D721Med (cell line): ENCODE data around the gene CAP2.

Experiments used
- DNase-seq: peaks from one replicate; pipeline ENCODE4 v3.0.0; 2011; ENCODE audit warnings: low spot score; ENCODE audit not compliant: insufficient read length
- FAIRE-seq: peaks from 2 replicates; lab custom pipeline; 2011; peaks lifted over from hg19 to GRCh38; lab: Jason Lieb, UNC
- CTCF ChIP-seq: IDR thresholded peaks from 2 replicates; pipeline ENCODE4 v1.5.1; 2012; ENCODE audit warnings: mild to moderate bottlenecking, control low read depth; ENCODE audit not compliant: insufficient read depth; ENCODE audit errors: missing control alignments

Gene CAP2

GRCh38 chr6:17501442-17501841 lies 108.0 kb downstream of the CAP2 start:
- TF ChIP-seq CTCF: no peak
- FAIRE-seq (no peak), DNase-seq (no peak)

- TF ChIP-seq CTCF: no peak
- DNase-seq (no peak), FAIRE-seq (no peak)
Measured at GRCh38 chr6:17501982-17502704, 108.7 kb downstream of the CAP2 start.

GRCh38 chr6:17503051-17503450 lies 109.7 kb downstream of the CAP2 start:
- no peak for TF ChIP-seq CTCF
- FAIRE-seq (no peak), DNase-seq (no peak)

- no peak for DNase-seq
- no peak for FAIRE-seq
- no peak for TF ChIP-seq CTCF
Measured at GRCh38 chr6:17504005-17504404, 110.6 kb downstream of the CAP2 start.

- DNase-seq: no peak
- no peak for FAIRE-seq
- peak; percentile 21 for TF ChIP-seq CTCF
Measured at GRCh38 chr6:17505062-17505476, 111.7 kb downstream of the CAP2 start.

- FAIRE-seq (no peak), DNase-seq (no peak)
- no peak for TF ChIP-seq CTCF
Measured at GRCh38 chr6:17505767-17506280, 112.4 kb downstream of the CAP2 start.

GRCh38 chr6:17506531-17506930 lies 113.1 kb downstream of the CAP2 start:
- DNase-seq: no peak
- TF ChIP-seq CTCF: no peak
- no peak for FAIRE-seq
